HFFc6 (cell line): ENCODE data around the gene INPP5E. TPM values are rescaled to one million over a fixed set of nuclear protein-coding genes. Genes with fewer than 3 reads are reported as not detected.

Experiments used
- DNase-seq: peaks from one replicate; pipeline ENCODE4 v3.0.0-alpha.2; 2018
- H3K27ac Mint-ChIP-seq: 2 replicates; pipeline ENCODE4 v1.8.0; 2020; ENCODE audit warnings: mild to moderate bottlenecking, mixed read lengths
- H3K27me3 Mint-ChIP-seq: 2 replicates; pipeline ENCODE4 v1.8.0; 2021; ENCODE audit warnings: mild to moderate bottlenecking, moderate library complexity, mixed read lengths; ENCODE audit not compliant: insufficient read depth
- H3K36me3 Mint-ChIP-seq: 2 replicates; pipeline ENCODE4 v1.8.0; 2021; ENCODE audit warnings: low read depth, mixed read lengths
- H3K4me1 Mint-ChIP-seq: 2 replicates; pipeline ENCODE4 v1.8.0; 2020; ENCODE audit warnings: low read depth, mixed read lengths
- H3K4me3 Mint-ChIP-seq: 2 replicates; pipeline ENCODE4 v1.8.0; 2020; ENCODE audit warnings: mild to moderate bottlenecking, moderate library complexity, mixed read lengths
- H3K9me3 Mint-ChIP-seq: 2 replicates; pipeline ENCODE4 v1.8.0; 2020; ENCODE audit warnings: mild to moderate bottlenecking, mixed read lengths
- total RNA-seq, 6 experiments: library from RNA; stranded (reverse); fragmentation: NEBNext Ultra II Directional; extraction: Animal tissue kit (Norgen Biotek cat#: 25700); gene quantifications; 2 replicates in 1 of 6; 3 replicates in 5 of 6; pipeline ENCODE4 v1.2.3, GENCODE V29; 2021
- TF ChIP-seq, protein P1 (sequence below): fragments of 200-600 bp; sonication (generic); IDR thresholded peaks from 2 replicates; pipeline ENCODE4 v1.5.0; 2021; ENCODE audit warnings: antibody characterized with exemption, mild to moderate bottlenecking

The INPP5E gene
- total RNA-seq, 6 experiments from 2014 or later, result 11.5 to 14.0 (median 12.3) TPM

DNA sequence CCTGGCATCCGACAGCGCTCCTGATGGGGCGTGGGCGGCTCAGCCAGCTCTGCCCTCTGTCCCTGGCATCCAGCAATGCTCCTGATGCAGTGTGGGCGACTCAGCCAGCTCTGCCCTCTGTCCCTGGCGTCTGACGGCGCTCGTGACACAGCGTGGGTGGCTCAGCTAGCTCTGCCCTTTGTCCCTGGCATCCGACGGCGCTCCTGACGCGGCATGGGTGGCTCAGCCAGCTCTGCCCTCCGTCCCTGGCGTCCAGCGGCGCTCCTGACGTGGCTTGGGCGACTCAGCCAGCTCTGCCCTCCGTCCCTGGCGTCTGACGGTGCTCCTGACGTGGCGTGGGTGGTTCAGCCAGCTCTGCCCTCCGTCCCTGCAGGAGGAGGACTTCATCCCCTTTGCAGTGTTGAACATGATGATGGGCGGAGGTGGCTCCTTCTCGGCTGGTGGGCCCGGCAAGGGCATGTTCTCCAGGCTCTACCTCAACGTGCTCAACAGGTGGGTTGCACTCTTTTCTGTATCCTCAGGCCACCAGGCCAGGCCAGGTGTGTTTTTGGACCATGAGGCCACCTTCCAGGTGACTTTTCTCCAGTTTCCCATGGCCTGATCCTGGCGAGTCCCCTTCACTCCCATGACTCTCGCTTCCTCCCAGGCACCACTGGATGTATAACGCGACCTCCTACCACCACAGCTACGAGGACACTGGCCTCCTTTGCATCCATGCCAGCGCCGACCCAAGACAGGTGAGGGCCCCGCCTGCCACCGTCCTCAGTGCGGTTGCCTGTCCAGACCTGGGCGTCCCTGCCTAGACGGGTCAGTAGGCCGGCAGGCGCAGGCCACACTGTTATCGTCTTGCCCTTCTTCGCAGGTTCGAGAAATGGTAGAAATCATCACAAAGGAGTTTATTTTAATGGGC lies 21.2 kb downstream of the INPP5E start:
- no peaks in the 10 kb centered on the region for H3K4me1 Mint-ChIP-seq
- H3K27me3 Mint-ChIP-seq, result peaks cover 5% of the 10 kb centered on the region
- peaks cover 35% of the 10 kb centered on the region for H3K36me3 Mint-ChIP-seq
- TF ChIP-seq, protein P1, sequence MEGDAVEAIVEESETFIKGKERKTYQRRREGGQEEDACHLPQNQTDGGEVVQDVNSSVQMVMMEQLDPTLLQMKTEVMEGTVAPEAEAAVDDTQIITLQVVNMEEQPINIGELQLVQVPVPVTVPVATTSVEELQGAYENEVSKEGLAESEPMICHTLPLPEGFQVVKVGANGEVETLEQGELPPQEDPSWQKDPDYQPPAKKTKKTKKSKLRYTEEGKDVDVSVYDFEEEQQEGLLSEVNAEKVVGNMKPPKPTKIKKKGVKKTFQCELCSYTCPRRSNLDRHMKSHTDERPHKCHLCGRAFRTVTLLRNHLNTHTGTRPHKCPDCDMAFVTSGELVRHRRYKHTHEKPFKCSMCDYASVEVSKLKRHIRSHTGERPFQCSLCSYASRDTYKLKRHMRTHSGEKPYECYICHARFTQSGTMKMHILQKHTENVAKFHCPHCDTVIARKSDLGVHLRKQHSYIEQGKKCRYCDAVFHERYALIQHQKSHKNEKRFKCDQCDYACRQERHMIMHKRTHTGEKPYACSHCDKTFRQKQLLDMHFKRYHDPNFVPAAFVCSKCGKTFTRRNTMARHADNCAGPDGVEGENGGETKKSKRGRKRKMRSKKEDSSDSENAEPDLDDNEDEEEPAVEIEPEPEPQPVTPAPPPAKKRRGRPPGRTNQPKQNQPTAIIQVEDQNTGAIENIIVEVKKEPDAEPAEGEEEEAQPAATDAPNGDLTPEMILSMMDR, result no peak
- no peaks in the 10 kb centered on the region for H3K9me3 Mint-ChIP-seq
- DNase-seq, result no peak
- no peak overlapping the region for H3K27ac Mint-ChIP-seq
- H3K4me3 Mint-ChIP-seq, result no peak overlapping the region

DNA sequence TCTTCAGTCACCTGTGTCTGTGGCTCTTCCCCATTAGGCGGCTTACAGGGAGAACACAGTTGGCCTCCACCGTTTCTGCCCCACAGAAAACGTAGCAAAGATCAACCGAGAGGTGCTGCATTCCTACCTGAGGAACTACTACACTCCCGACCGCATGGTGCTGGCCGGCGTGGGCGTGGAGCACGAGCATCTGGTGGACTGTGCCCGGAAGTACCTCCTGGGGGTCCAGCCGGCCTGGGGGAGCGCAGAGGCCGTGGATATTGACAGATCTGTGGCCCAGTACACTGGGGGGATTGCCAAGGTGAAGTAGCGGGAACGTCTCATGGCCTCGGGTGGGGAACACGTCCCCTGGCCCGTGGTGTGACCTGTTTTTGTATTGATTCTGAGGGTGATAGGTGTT lies 22.7 kb downstream of the INPP5E start:
- Mint-ChIP-seq H3K9me3 (no peaks in the 10 kb centered on the region), H3K4me1 (peaks cover 6% of the 10 kb centered on the region), H3K27ac (no peak overlapping the region), H3K27me3 (peaks cover 5% of the 10 kb centered on the region), H3K4me3 (no peak overlapping the region), H3K36me3 (peaks cover 40% of the 10 kb centered on the region)
- no peak for DNase-seq
- TF ChIP-seq, protein P1, result no peak

DNA sequence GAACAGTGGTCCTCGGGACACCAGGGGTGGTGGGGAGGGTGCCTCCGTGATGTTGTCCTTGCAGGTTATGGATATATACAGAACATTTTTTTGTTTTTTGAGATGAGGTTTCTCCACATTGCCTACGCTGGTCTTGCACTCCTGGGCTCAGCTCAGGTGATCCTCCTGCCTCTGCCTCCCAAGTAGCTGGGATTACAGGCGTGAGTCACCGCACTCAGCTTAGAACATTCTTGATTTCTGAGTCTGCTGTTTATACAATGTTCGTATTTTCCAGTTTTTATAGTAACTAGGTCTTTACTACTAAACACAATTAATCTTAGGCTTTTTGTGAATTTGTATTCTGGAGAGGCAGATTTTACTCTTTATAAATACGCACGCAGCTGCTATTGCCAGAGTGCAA lies 23.2 kb downstream of the INPP5E start:
- H3K4me1 Mint-ChIP-seq, result peaks cover 11% of the 10 kb centered on the region
- H3K4me3 Mint-ChIP-seq, result no peak overlapping the region
- H3K36me3 Mint-ChIP-seq, result peaks cover 41% of the 10 kb centered on the region
- TF ChIP-seq, protein P1, result no peak
- no peak overlapping the region for H3K27ac Mint-ChIP-seq
- H3K27me3 Mint-ChIP-seq, result peaks cover 5% of the 10 kb centered on the region
- no peak for DNase-seq
- no peaks in the 10 kb centered on the region for H3K9me3 Mint-ChIP-seq

DNA sequence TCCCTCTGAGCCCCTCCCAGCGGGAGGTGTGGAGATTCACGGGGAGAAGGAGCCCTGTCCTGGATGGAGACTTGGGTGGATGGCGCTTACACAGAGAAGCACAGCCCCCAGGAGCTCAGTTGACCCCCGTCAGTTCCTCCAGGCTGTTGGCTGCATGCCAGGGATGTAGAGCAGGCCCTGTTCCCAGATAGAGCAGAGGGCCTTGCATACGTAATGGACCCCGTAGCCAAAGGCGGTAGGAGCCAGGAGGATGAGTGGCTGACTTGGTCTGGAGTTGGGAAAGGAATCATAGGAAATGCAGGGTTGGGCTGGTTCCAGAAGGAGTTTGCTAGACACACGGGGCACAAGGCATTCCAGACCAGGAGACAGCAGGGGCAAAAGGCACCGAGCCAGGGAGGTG lies 26.7 kb downstream of the INPP5E start:
- Mint-ChIP-seq H3K9me3 (no peaks in the 10 kb centered on the region), H3K27me3 (peaks cover 4% of the 10 kb centered on the region; the same call in 1 of the 2 replicates), H3K4me1 (peaks cover 31% of the 10 kb centered on the region), H3K27ac (no peak overlapping the region), H3K36me3 (peaks cover 45% of the 10 kb centered on the region), H3K4me3 (no peak overlapping the region)
- TF ChIP-seq, protein P1, result no peak
- no peak for DNase-seq

DNA sequence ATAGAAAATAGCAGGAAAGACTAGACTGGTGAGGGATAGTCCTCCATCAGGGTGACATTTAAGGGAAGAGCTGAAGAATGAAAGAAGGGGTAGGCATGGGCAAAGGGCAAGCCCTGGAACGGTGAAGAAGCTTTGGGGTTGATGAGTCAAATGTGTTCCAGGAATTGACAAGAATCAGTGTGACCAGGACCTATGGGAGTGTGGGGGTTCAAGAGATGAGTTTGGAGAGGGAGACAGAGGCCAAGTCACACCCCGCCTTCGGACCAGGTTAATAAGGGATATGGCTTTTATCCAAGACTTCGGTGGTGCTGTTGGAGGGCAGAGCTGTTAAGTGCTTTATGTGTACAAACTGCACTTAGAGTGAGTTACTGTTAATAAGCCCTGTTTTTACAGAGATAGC lies 28.3 kb downstream of the INPP5E start:
- peak overlapping the region; percentile 98 for H3K4me3 Mint-ChIP-seq
- DNase-seq, result no peak
- TF ChIP-seq, protein P1, result no peak
- peaks cover 31% of the 10 kb centered on the region for H3K4me1 Mint-ChIP-seq
- no peaks in the 10 kb centered on the region for H3K9me3 Mint-ChIP-seq
- H3K27me3 Mint-ChIP-seq, result peaks cover 2% of the 10 kb centered on the region; the same call in 1 of the 2 replicates
- H3K27ac Mint-ChIP-seq, result peak overlapping the region; percentile 88
- peaks cover 38% of the 10 kb centered on the region for H3K36me3 Mint-ChIP-seq
